ENCODE data around the gene SLC43A2.

The SLC43A2 gene

DNA sequence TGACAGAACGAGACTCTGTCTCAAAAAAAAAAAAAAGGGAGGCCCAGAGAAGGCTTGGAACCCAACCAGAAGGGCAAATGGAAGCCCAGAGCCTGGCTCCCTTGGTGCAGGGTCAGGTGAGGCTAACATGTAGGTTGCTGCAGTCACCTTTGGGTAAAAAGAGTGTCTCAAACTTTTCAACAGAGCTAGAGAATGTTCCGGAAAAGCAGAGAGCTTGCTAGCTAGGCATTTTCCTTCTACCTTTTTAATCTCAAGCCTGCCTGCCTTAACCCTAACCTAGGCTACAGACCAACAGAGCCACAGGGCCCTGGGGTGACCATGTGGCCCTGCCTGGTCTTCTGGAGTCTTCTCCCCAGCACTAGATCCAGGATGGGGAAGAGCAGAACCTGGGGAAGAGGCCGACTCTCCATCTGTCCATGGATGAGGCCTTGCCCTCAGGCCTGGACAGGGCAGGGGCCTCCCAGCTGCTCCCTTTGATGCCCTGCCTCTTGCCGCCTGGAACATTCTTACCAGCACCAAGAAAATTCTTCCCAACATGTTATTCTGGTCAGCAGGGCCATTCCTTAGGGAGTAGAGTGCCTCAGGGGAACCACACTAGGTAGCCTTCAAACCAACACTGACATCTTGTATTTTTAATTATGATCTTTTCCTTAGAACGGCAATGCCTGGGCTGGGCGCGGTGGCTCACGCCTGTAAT lies 30.1 kb downstream of the SLC43A2 start:
- Histone ChIP-seq H3K4me3 (IDR thresholded peaks at IDR 0.05; ENCODE audit: insufficient read depth, low read depth, low read length) (no peak overlapping the region), H3K27me3 (ENCODE audit: insufficient read depth, low read depth) (no peaks in the 10 kb centered on the region), H3K4me1 (ENCODE audit: low read depth, poor library complexity, severe bottlenecking) (peaks cover 18% of the 10 kb centered on the region), H3K79me2 (ENCODE audit: insufficient read depth, low read depth) (no peaks in the 10 kb centered on the region), H3K36me3 (ENCODE audit: insufficient read depth) (no peaks in the 10 kb centered on the region), H2AFZ (ENCODE audit: low read depth) (no peak overlapping the region), H3K4me2 (no peak overlapping the region), H4K20me1 (ENCODE audit: insufficient read depth) (no peaks in the 10 kb centered on the region), H3K9ac (no peak overlapping the region), H3K27ac (no peak overlapping the region)
- TF ChIP-seq, protein P1, sequence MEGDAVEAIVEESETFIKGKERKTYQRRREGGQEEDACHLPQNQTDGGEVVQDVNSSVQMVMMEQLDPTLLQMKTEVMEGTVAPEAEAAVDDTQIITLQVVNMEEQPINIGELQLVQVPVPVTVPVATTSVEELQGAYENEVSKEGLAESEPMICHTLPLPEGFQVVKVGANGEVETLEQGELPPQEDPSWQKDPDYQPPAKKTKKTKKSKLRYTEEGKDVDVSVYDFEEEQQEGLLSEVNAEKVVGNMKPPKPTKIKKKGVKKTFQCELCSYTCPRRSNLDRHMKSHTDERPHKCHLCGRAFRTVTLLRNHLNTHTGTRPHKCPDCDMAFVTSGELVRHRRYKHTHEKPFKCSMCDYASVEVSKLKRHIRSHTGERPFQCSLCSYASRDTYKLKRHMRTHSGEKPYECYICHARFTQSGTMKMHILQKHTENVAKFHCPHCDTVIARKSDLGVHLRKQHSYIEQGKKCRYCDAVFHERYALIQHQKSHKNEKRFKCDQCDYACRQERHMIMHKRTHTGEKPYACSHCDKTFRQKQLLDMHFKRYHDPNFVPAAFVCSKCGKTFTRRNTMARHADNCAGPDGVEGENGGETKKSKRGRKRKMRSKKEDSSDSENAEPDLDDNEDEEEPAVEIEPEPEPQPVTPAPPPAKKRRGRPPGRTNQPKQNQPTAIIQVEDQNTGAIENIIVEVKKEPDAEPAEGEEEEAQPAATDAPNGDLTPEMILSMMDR (conservative IDR thresholded peaks at IDR 0.05; ENCODE audit: low read depth, low read length) = no peak

GRCh38 chr17:1597861-1598342 lies 30.7 kb downstream of the SLC43A2 start:
- Histone ChIP-seq H3K9ac (no peak overlapping the region), H3K36me3 (ENCODE audit: insufficient read depth) (no peaks in the 10 kb centered on the region), H3K27ac (no peak overlapping the region), H3K4me3 (IDR thresholded peaks at IDR 0.05; ENCODE audit: insufficient read depth, low read depth, low read length) (no peak overlapping the region), H3K4me2 (no peak overlapping the region), H2AFZ (ENCODE audit: low read depth) (no peak overlapping the region), H3K4me1 (ENCODE audit: low read depth, poor library complexity, severe bottlenecking) (peaks cover 25% of the 10 kb centered on the region), H3K79me2 (ENCODE audit: insufficient read depth, low read depth) (no peaks in the 10 kb centered on the region), H4K20me1 (ENCODE audit: insufficient read depth) (no peaks in the 10 kb centered on the region), H3K27me3 (ENCODE audit: insufficient read depth, low read depth) (no peaks in the 10 kb centered on the region)
- TF ChIP-seq, protein P1 (conservative IDR thresholded peaks at IDR 0.05; ENCODE audit: low read depth, low read length) = no peak

- peaks cover 59% of the 10 kb centered on the region for H3K4me1 ChIP-seq (ENCODE audit: low read depth, poor library complexity, severe bottlenecking)
- no peaks in the 10 kb centered on the region for H3K79me2 ChIP-seq (ENCODE audit: insufficient read depth, low read depth)
- no peaks in the 10 kb centered on the region for H3K27me3 ChIP-seq (ENCODE audit: insufficient read depth, low read depth)
- no peak overlapping the region for H3K4me3 ChIP-seq (IDR thresholded peaks at IDR 0.05; ENCODE audit: insufficient read depth, low read depth, low read length)
- peak overlapping the region; percentile 93 for H3K4me2 ChIP-seq
- no peaks in the 10 kb centered on the region for H3K36me3 ChIP-seq (ENCODE audit: insufficient read depth)
- TF ChIP-seq, protein P1 (conservative IDR thresholded peaks at IDR 0.05; ENCODE audit: low read depth, low read length) = no peak
- H4K20me1 ChIP-seq (ENCODE audit: insufficient read depth) = no peaks in the 10 kb centered on the region
- peak overlapping the region; percentile 76 for H3K27ac ChIP-seq
- H3K9ac ChIP-seq = peak overlapping the region; percentile 47
- peak overlapping the region; percentile 61; the same call in 1 of the 2 replicates for H2AFZ ChIP-seq (ENCODE audit: low read depth)
These were observed 35.1 kb downstream of the SLC43A2 start for GRCh38 chr17:1593630-1593931.

- Histone ChIP-seq H3K36me3 (ENCODE audit: insufficient read depth) (no peaks in the 10 kb centered on the region), H3K4me2 (peak overlapping the region; percentile 93), H3K27ac (peak overlapping the region; percentile 76), H3K4me1 (ENCODE audit: low read depth, poor library complexity, severe bottlenecking) (peaks cover 59% of the 10 kb centered on the region), H3K4me3 (IDR thresholded peaks at IDR 0.05; ENCODE audit: insufficient read depth, low read depth, low read length) (no peak overlapping the region), H3K79me2 (ENCODE audit: insufficient read depth, low read depth) (no peaks in the 10 kb centered on the region), H4K20me1 (ENCODE audit: insufficient read depth) (no peaks in the 10 kb centered on the region), H3K9ac (peak overlapping the region; percentile 47), H3K27me3 (ENCODE audit: insufficient read depth, low read depth) (no peaks in the 10 kb centered on the region), H2AFZ (ENCODE audit: low read depth) (peak overlapping the region; percentile 61; the same call in 1 of the 2 replicates)
- TF ChIP-seq, protein P1 (conservative IDR thresholded peaks at IDR 0.05; ENCODE audit: low read depth, low read length) = no peak
These were observed 35.6 kb downstream of the SLC43A2 start for GRCh38 chr17:1592751-1593629.
